Measurements from ENCODE around the gene DPP4. TPM values are rescaled to one million over a fixed set of nuclear protein-coding genes. Genes with fewer than 3 reads are reported as not detected.

DPP4 gene
- total RNA-seq, 1 experiment from 2014 or later: 22.0 TPM

GRCh38 chr2:162091325-162092007 is 17.5 kb upstream of the DPP4 start:
- DNase-seq (ENCODE audit: low read depth): peak; percentile 95
- in situ Hi-C loops (cut with HindIII; ENCODE audit: low pct_unique_long_range_greater_than_20kb, low sequenced_read_pairs): no loop called here

GRCh38 chr2:162090109-162090508 is 16.1 kb upstream of the DPP4 start:
- in situ Hi-C loops (cut with HindIII; ENCODE audit: low pct_unique_long_range_greater_than_20kb, low sequenced_read_pairs): no loop called here
- no peak for DNase-seq (ENCODE audit: low read depth)

DNA sequence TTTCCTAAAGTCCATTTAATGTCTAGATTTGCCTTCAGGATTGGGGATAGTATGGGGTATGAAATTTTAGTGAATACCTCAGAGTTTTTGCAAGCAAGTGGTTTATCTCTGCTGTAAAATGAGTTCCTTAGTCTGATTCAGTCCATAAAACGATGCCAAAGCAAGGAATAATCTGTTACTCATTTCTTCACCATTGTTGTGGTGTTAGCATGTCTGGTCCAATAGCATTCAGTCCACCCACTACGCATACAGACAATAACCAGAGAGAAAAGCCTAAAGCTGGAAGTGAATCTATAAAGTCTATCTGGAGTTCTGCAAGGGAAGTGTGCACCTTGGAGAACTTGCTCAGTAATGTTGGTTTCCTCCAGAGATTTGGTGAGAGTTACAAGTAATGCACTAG is 12.9 kb upstream of the DPP4 start:
- no peak for DNase-seq (ENCODE audit: low read depth)
- in situ Hi-C loops (cut with HindIII; ENCODE audit: low pct_unique_long_range_greater_than_20kb, low sequenced_read_pairs): no loop called here

GRCh38 chr2:162085090-162085891 is 11.3 kb upstream of the DPP4 start:
- DNase-seq (ENCODE audit: low read depth): peak; percentile 61
- in situ Hi-C loops (cut with HindIII; ENCODE audit: low pct_unique_long_range_greater_than_20kb, low sequenced_read_pairs): no loop called here

DNA sequence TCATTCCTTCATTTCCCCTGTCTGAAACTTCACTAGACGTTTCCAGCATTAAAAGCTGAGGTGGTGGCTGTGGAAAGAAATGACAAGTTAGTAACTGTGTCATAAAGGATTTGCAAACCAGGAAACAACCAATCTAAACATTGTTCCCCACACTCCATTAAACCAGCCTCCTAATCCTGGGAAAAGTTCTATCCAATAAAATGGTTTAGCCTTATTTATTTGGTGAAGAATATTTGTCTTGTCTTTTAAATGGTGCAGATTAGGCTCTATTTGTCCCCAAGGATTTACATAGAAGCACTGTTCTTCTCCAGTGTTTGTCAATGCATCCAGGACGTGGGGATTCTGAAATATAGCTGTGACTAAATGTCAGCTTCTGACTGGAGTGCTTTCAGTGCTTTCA is 10.5 kb upstream of the DPP4 start:
- no peak for DNase-seq (ENCODE audit: low read depth)
- in situ Hi-C loops (cut with HindIII; ENCODE audit: low pct_unique_long_range_greater_than_20kb, low sequenced_read_pairs): no loop called here

GRCh38 chr2:162082681-162083080 is 8.7 kb upstream of the DPP4 start:
- in situ Hi-C loops (cut with HindIII; ENCODE audit: low pct_unique_long_range_greater_than_20kb, low sequenced_read_pairs): no loop called here
- no peak for DNase-seq (ENCODE audit: low read depth)

GRCh38 chr2:162082036-162082435 is 8.0 kb upstream of the DPP4 start:
- in situ Hi-C loops (cut with HindIII; ENCODE audit: low pct_unique_long_range_greater_than_20kb, low sequenced_read_pairs): no loop called here
- DNase-seq (ENCODE audit: low read depth): no peak

GRCh38 chr2:162079514-162079913 is 5.5 kb upstream of the DPP4 start:
- in situ Hi-C loops (cut with HindIII; ENCODE audit: low pct_unique_long_range_greater_than_20kb, low sequenced_read_pairs): no loop called here
- DNase-seq (ENCODE audit: low read depth): no peak

DNA sequence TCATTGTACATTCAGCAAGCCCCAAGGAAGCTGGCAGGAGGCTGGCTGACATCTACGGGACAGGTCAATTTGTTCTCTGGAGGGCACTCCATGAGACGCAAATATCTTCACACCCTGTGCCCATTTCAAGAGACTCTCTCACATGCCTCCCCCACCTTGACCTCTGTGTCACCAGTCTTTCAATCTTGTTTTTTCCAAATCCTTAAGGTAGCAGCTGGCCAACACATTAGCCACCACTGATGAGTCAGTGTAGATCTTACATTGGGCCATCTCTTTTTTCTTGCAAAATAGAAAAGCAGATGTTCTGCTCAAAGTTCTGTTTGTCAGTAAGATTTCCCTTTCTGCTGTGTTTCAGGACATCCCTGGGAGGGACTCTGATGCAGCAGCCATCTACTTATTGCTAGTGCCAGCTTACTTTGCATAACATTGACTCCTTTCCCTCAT is 1.7 kb upstream of the DPP4 start:
- DNase-seq (ENCODE audit: low read depth): no peak
- in situ Hi-C loops (cut with HindIII; ENCODE audit: low pct_unique_long_range_greater_than_20kb, low sequenced_read_pairs): no loop called here

- no peak for DNase-seq (ENCODE audit: low read depth)
- in situ Hi-C loops (cut with HindIII; ENCODE audit: low pct_unique_long_range_greater_than_20kb, low sequenced_read_pairs): no loop called here
Measured at GRCh38 chr2:162074928-162075688, 1.1 kb upstream of the DPP4 start.

GRCh38 chr2:162074632-162074895 is 549 bp upstream of the DPP4 start:
- in situ Hi-C loops (cut with HindIII; ENCODE audit: low pct_unique_long_range_greater_than_20kb, low sequenced_read_pairs): no loop called here
- no peak for DNase-seq (ENCODE audit: low read depth)

DNA sequence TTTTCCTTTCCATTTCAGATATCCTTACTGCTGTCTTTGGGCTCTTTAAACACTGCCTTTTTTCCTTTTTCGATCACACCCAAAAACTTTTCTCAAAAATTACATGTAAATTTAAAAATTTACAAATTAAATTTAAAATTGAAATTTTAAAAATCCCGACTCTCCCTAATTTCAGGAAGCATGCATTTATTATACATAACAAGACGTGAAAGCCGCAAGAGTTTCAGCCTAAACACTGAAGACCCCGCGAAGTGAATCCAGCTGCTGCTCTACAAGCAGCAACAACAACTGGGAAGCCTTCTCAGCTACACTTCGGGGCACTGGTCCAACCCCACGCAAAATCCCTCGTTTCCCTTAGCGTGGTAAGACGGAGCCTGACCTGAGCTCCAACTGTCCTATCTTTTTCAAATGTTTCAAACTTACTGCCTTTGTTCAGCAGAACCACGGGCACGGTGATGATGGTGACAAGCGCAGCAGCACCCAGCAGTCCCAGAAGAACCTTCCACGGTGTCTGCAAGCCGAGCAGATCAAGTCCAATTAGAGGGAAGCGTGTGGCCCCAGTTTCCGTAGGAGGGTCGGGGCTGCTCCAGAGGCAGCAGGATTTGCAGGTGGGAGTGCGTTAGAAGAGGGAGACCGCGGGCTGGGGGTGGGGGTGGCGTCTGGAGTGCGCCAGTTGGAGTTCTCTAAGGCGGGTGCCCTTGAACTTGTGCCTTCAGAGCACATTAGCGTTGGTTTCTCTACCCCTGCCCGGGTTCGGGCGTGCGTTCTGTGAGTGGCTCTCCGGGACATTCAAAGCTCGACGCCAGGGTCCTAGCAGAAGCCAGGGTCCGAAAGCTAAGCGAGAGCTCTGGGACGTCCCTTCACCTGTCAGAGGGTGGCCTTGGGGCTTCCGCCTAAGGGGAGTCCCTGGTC is 783 bp downstream of the DPP4 start:
- in situ Hi-C loops (cut with HindIII; ENCODE audit: low pct_unique_long_range_greater_than_20kb, low sequenced_read_pairs): no loop called here
- DNase-seq (ENCODE audit: low read depth): no peak

DNA sequence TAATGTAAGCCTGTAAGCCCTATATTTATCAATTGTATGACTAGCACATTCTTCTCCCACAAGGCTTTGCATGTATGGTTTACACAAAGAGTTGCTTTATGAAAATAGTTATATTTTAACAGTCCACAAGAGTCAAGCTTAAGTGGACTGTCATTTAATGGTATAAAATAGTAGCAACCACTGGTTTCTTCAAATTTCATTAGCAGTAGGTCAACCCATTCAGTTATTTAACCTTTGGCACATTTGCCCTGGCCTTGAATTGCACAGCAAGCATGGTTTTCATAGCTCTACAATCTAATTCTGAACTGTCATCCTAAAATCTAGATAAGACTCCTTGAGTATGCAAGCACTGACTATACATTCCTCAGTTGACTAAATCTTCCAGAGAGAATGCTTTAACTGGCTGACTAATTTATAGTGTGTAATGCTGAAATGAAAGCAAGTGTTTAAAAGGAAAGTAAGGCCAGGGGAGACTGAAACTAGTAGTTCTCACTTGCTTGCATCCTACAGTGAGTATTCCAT is 1.8 kb downstream of the DPP4 start:
- peak; percentile 84 for DNase-seq (ENCODE audit: low read depth)

GRCh38 chr2:162071001-162071400 is 3.0 kb downstream of the DPP4 start:
- in situ Hi-C loops (cut with HindIII; ENCODE audit: low pct_unique_long_range_greater_than_20kb, low sequenced_read_pairs): no loop called here
- DNase-seq (ENCODE audit: low read depth): no peak

More for the DNA sequence above, 1.8 kb downstream of the DPP4 start:
- in situ Hi-C loops (cut with HindIII; ENCODE audit: low pct_unique_long_range_greater_than_20kb, low sequenced_read_pairs): no loop called here

DNA sequence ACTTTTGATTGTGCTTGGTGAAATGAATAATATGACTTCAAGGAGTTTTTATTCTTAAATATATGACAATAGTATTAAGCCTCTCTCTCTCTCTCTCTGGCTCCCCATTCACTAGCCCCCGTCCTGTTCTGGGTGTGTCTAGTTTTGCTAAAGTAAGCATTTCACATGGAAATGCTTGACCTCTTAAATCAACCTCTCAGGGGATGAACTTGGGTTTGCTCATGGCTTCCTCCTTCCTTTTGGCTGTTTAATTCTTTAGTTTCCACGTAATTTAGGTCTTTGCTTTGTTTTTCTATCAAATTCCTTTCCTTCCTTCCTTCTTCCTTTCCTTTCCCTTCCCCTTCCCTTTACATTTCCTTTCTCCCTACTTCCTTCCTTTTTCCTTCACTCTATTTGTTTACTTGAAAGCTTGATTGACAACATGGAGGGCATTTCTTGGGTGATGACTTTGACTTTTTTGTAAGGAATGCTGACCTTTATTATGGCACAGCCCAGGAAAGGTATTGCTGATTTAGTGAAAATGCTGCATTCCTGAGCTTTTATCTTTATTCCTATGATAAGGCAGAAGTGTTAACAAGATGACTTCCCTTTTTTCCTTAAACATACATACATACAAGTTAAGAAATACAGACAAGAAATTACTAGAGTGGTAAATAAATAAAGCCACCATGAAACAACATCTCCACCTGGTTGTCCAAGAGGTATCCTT is 3.6 kb downstream of the DPP4 start:
- DNase-seq (ENCODE audit: low read depth): no peak
- in situ Hi-C loops (cut with HindIII; ENCODE audit: low pct_unique_long_range_greater_than_20kb, low sequenced_read_pairs): no loop called here

DNA sequence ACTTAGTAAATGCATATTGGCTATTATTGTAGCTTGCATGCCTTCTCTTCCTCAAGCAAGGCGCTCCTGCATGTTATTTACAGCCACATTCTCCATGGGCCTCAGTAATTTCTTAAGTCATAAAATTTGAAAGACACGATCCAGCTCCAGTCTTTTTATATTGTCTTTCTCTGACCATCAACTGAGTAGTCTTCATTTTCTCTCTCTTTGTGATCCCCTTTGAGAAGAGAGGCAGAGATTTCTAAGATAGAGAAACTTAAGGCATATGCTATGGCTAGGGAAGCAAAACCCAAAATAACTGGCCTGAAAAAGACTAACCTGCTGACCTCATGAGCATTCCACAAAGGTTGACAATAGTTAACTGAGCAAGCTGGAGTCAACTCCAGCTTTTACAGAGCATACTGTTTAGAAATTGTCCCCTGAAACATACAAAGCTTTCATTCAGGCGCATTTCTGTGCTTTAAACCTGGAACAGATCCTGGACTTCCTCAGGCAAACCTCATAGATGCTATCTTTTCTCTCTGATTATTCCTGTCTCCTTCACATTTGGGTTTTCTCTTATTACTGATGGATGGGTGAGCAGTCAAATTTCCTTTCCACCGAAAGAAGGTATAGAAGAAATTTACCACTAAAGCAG is 4.6 kb downstream of the DPP4 start:
- in situ Hi-C loops (cut with HindIII; ENCODE audit: low pct_unique_long_range_greater_than_20kb, low sequenced_read_pairs): no loop called here

GRCh38 chr2:162067596-162067995 is 6.4 kb downstream of the DPP4 start:
- in situ Hi-C loops (cut with HindIII; ENCODE audit: low pct_unique_long_range_greater_than_20kb, low sequenced_read_pairs): no loop called here
- no peak for DNase-seq (ENCODE audit: low read depth)

More for the DNA sequence above, 4.6 kb downstream of the DPP4 start:
- DNase-seq (ENCODE audit: low read depth): no peak

Data from Caki2 (cell line).